ENCODE data around the gene CNTLN.
"Not testable (repeated sequence)": the region's sequence is repeated elsewhere in the genome, so short reads cannot be mapped to it uniquely, and the experiment has no call there.

The CNTLN gene

DNA sequence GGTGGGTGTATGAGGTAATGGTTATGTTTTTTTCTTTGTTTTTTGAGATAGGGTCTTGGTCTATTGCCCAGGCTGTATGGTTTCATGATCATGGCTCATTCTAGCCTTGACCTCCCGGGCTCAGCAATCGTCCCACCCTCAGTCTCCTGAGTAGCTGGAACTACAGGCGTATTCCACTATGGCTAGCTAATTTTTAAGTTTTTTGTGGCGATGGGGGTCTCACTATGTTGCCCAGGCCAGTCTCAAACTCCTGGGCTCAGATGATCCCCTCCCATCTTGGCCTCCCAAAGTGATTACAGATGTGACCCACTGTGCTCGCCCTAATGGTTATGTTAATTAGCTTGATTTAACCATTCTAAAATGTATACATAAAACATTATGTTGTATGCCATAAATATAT is 5.6 kb downstream of the CNTLN start:
- no peak overlapping the region for H2AFZ ChIP-seq (ENCODE audit: low read depth, low read length)
- H3K27me3 ChIP-seq (ENCODE audit: insufficient read depth, low read length) = no peaks in the 10 kb centered on the region
- peaks cover 5% of the 10 kb centered on the region for H3K36me3 ChIP-seq (ENCODE audit: insufficient read depth, low read length)
- no peak overlapping the region for H3K4me3 ChIP-seq (ENCODE audit: low read length)
- no peaks in the 10 kb centered on the region for H3K4me1 ChIP-seq (ENCODE audit: insufficient read depth, low read length)
- no peaks in the 10 kb centered on the region for H3K9me3 ChIP-seq (ENCODE audit: low read length)

DNA sequence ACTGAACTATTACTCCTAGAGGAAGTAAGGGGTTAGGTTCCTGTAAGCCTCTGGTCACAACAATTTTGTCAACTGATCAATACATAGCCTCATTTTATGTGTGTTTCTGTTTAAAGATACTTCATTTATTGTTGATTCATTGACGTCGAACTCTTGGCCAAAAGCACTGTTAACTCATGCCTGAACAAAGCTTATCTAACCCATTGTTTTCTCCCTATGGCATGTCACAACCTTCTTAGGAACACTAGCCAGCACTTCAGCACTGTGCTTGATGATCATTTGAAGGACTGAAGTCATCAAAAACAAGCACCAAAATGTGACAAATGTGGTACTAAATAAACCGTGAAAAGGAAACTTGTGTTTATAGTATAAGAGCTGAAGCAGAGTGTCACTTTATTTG is 13.5 kb downstream of the CNTLN start:
- no peak overlapping the region for H2AFZ ChIP-seq (ENCODE audit: low read depth, low read length)
- H3K36me3 ChIP-seq (ENCODE audit: insufficient read depth, low read length) = peaks cover 15% of the 10 kb centered on the region
- peaks cover 3% of the 10 kb centered on the region for H3K9me3 ChIP-seq (ENCODE audit: low read length)
- no peaks in the 10 kb centered on the region for H3K4me1 ChIP-seq (ENCODE audit: insufficient read depth, low read length)
- H3K4me3 ChIP-seq (ENCODE audit: low read length) = no peak overlapping the region
- H3K27me3 ChIP-seq (ENCODE audit: insufficient read depth, low read length) = no peaks in the 10 kb centered on the region

DNA sequence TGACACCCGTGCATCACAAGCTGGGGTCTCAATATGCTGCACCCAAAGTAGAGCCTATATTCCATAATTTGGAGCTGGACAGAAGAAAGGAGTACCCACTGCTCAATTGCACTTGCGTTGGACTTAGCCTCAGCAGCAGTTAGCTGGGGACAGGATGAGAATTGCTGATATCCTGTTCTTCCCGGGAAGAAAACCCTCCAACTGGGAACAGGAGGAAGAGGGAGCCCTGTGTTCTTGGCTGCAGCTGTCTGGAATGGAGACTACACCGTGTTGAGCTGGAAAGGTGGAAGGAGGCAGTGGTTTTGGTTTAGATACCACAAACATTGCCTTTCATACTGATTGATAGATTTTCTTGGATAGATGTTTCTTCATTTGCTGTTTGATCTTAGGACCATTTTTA is 24.6 kb downstream of the CNTLN start:
- Histone ChIP-seq H3K36me3 (ENCODE audit: insufficient read depth, low read length) (peaks cover 2% of the 10 kb centered on the region), H2AFZ (ENCODE audit: low read depth, low read length) (no peak overlapping the region), H3K4me3 (ENCODE audit: low read length) (no peak overlapping the region), H3K9me3 (ENCODE audit: low read length) (no peaks in the 10 kb centered on the region), H3K4me1 (ENCODE audit: insufficient read depth, low read length) (no peaks in the 10 kb centered on the region), H3K27me3 (ENCODE audit: insufficient read depth, low read length) (no peaks in the 10 kb centered on the region)

DNA sequence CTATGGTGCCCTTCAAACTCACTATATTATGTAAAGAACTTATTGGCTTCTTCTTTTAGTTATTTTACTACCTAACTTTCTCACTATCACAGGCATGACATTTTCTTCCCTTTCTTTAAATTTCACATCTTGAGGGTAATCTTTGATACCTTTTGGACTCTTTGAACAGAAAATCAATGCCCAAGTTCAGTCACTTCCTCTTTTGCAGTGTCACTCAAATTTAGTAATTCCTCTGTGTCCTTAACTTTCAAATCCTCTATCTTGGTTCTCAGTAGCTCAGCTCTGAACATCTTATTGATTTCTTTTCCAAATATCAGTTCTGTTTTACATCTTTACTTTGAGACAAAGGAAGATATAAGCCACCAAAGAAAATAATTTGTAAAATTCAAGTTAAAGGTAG is 25.5 kb downstream of the CNTLN start:
- H3K9me3 ChIP-seq (ENCODE audit: low read length) = no peaks in the 10 kb centered on the region
- no peak overlapping the region for H2AFZ ChIP-seq (ENCODE audit: low read depth, low read length)
- no peak overlapping the region for H3K4me3 ChIP-seq (ENCODE audit: low read length)
- no peaks in the 10 kb centered on the region for H3K36me3 ChIP-seq (ENCODE audit: insufficient read depth, low read length)
- H3K4me1 ChIP-seq (ENCODE audit: insufficient read depth, low read length) = no peaks in the 10 kb centered on the region
- no peaks in the 10 kb centered on the region for H3K27me3 ChIP-seq (ENCODE audit: insufficient read depth, low read length)

DNA sequence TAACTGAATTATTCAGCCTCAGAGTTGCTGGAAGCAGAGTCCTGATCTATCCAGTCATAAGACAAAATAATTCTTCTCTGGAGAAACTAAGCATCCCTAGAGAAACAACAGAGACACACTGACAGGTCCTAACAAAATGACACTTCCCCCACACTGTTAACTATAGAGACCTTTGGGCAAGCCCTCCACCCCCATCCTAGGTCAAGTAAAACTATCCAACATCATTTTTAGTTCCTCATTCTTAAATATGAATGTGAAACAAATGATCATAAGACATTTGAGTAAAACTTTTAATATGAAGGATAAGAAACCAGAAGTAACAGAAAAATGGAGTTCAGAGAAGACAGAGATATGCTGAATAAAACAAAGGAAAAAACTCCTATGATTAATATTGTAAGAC is 30.9 kb downstream of the CNTLN start:
- H3K9me3 ChIP-seq (ENCODE audit: low read length) = no peaks in the 10 kb centered on the region
- no peaks in the 10 kb centered on the region for H3K4me1 ChIP-seq (ENCODE audit: insufficient read depth, low read length)
- H3K27me3 ChIP-seq (ENCODE audit: insufficient read depth, low read length) = no peaks in the 10 kb centered on the region
- no peak overlapping the region for H3K4me3 ChIP-seq (ENCODE audit: low read length)
- H3K36me3 ChIP-seq (ENCODE audit: insufficient read depth, low read length) = no peaks in the 10 kb centered on the region
- no peak overlapping the region for H2AFZ ChIP-seq (ENCODE audit: low read depth, low read length)

DNA sequence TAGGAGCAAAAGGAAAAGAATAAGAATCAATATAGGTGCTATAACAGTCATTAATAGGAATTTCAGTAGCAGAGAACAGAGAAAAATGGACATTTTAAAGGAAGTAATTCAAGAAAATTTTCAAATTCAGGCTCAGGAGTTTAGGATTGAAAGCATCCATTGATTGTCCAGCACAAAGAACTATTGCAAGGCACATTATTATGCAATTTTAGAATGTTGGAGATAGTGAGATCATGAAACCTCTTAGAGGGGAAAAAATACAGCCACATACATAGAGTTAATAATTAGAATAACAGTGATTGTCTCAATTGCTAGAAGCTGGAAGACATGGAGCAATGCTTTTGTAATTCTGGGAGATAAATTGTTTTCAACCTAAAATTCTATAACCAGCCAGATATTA is 31.5 kb downstream of the CNTLN start:
- H3K27me3 ChIP-seq (ENCODE audit: insufficient read depth, low read length) = no peaks in the 10 kb centered on the region
- no peaks in the 10 kb centered on the region for H3K36me3 ChIP-seq (ENCODE audit: insufficient read depth, low read length)
- no peaks in the 10 kb centered on the region for H3K4me1 ChIP-seq (ENCODE audit: insufficient read depth, low read length)
- no peak overlapping the region for H3K4me3 ChIP-seq (ENCODE audit: low read length)
- H2AFZ ChIP-seq (ENCODE audit: low read depth, low read length) = no peak overlapping the region
- no peaks in the 10 kb centered on the region for H3K9me3 ChIP-seq (ENCODE audit: low read length)

DNA sequence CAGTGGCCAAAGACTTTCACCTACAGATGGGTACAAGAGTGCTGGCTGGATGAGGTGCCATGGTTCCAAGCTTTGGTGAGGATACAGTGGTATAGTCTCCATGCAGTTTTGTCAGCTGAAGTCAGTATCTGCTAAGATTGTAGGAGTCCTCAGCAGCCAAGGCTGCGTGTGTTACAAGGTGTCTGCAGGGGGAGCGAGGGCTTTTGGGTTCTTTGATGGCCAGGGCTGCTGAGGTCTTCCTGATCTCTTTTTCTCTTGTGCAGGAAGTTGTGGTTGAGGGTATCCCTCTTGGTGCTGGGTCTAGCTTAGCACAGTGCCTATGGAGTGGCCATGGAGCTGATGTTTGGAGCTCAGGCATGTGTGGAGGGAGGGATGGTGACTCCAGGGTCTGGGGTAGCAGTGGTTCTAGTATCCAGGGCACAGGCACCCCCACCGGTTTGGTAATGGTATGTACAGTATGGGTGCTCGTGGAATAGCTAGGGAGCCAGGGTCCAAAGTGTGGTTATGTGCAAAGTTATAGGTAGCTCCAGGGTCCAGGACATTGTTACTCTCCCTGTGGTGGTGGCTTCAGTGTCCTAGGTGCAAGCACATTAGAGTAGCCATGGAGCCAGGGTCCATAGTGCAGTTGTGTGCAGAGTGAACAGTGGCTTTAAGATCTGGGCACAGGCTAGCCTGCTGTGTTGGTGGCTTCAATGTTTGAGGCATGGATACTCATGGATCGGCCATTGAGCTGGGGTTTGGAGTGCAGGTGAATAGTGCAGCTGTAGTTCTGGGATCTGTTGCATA is 36.7 kb downstream of the CNTLN start:
- Histone ChIP-seq H3K4me3 (ENCODE audit: low read length) (no peak overlapping the region), H3K4me1 (ENCODE audit: insufficient read depth, low read length) (no peaks in the 10 kb centered on the region), H3K9me3 (ENCODE audit: low read length) (no peaks in the 10 kb centered on the region), H3K27me3 (ENCODE audit: insufficient read depth, low read length) (no peaks in the 10 kb centered on the region), H3K36me3 (ENCODE audit: insufficient read depth, low read length) (no peaks in the 10 kb centered on the region), H2AFZ (ENCODE audit: low read depth, low read length) (no peak overlapping the region)

DNA sequence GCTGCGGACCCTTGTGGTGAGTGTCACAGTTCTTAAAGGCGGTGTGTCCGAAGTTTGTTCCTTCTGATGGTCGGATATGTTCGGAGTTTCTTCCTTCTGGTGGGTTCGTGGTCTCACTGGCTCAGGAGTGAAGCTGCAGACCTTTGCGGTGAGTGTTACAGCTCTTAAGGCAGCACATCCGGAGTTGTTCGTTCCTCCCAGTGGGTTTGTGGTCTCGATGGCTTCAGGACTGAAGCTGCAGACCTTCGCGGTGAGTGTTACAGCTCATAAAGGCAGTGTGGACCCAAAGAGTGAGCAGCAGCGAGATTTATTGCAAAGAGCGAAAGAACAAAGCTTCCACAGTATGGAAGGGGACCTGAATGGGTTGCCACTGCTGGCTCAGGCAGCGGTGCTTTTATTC is 42.7 kb downstream of the CNTLN start:
- H3K4me3 ChIP-seq (ENCODE audit: low read length); H2AFZ ChIP-seq (ENCODE audit: low read depth, low read length); H3K9me3 ChIP-seq (ENCODE audit: low read length); H3K27me3 ChIP-seq (ENCODE audit: insufficient read depth, low read length); H3K4me1 ChIP-seq (ENCODE audit: insufficient read depth, low read length); H3K36me3 ChIP-seq (ENCODE audit: insufficient read depth, low read length): not testable (repeated sequence)

DNA sequence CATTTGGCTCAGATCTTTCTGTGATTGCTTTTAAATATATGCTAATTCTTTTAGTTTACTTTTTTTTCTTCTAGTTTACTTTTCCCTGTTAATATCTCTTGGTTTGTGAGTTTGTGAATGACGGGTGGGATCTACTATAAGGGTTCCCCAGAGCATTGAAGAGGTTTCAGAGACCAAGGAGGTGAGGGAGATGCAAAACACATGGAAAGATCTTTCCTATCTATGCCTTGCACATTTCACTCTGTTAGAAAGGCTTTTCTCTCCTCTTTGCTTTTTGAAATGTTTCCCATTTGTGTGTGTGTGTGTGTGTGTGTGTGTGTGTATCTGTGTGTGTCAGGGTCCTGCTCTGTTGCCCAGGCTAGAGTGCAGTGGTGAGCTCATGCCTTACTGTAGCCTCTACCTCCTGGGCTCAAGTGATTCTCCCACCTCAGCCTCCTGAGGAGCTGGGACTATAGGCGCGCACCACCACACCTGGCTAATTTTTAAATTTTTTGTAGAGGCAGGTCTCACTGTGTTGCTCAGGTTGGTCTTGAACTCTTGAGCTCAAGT is 50.7 kb downstream of the CNTLN start:
- H3K4me1 ChIP-seq (ENCODE audit: insufficient read depth, low read length) = peaks cover 4% of the 10 kb centered on the region
- H3K4me3 ChIP-seq (ENCODE audit: low read length) = no peak overlapping the region
- H3K36me3 ChIP-seq (ENCODE audit: insufficient read depth, low read length) = no peaks in the 10 kb centered on the region
- no peak overlapping the region for H2AFZ ChIP-seq (ENCODE audit: low read depth, low read length)
- no peaks in the 10 kb centered on the region for H3K27me3 ChIP-seq (ENCODE audit: insufficient read depth, low read length)
- no peaks in the 10 kb centered on the region for H3K9me3 ChIP-seq (ENCODE audit: low read length)

DNA sequence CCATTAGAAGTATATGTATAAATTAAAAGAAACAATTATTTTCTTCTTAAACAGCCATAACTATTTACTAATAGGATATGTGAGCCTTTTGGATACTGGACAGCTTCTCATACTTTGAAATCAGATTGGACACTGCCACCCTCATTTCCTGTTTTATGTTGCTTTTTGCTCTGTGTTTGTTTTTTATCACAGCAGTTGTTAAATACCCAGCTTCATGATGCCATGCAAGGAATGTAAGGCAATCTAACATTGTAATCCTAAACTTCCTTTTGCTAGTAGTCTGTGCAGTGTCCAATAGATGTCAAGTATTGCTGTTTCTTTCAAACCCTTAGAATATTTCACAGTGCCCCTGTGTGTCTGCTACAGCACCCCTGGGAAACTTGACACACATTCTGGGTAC is 56.2 kb downstream of the CNTLN start:
- H3K27me3 ChIP-seq (ENCODE audit: insufficient read depth, low read length) = no peaks in the 10 kb centered on the region
- H2AFZ ChIP-seq (ENCODE audit: low read depth, low read length) = no peak overlapping the region

DNA sequence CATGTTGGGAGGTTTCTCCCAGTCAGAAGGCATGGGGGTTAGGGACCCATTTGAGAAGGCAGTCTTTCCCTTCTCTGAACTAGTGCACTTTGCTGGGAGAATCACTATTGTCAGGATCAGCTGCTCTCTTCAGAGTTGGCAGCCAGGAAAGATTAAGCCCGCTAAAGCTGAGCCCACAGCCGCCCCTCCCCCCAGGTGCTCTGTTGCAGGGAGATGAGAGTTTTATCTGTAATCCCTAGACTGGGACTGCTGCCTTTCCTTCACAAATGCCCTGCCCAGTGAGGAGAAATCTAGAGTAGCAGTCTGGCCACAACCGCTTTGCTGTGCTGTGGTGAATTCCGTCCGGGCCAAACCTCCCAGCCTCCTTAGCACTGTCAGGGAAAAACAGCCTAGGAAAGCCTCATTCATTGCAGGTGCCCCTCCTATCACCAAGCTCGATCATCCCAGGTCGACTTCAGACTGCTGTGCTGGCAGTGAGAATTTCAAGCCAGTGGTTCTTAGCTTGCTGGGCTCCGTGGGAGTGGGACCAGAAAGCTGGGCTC is 69.8 kb downstream of the CNTLN start:
- Histone ChIP-seq H3K27me3 (ENCODE audit: insufficient read depth, low read length) (no peaks in the 10 kb centered on the region), H2AFZ (ENCODE audit: low read depth, low read length) (no peak overlapping the region), H3K36me3 (ENCODE audit: insufficient read depth, low read length) (no peaks in the 10 kb centered on the region), H3K4me3 (ENCODE audit: low read length) (no peak overlapping the region), H3K4me1 (ENCODE audit: insufficient read depth, low read length) (no peaks in the 10 kb centered on the region), H3K9me3 (ENCODE audit: low read length) (peaks cover 3% of the 10 kb centered on the region)

More for the DNA sequence above, 56.2 kb downstream of the CNTLN start:
- no peaks in the 10 kb centered on the region for H3K9me3 ChIP-seq (ENCODE audit: low read length)
- H3K36me3 ChIP-seq (ENCODE audit: insufficient read depth, low read length) = no peaks in the 10 kb centered on the region
- H3K4me3 ChIP-seq (ENCODE audit: low read length) = no peak overlapping the region
- peaks cover 4% of the 10 kb centered on the region for H3K4me1 ChIP-seq (ENCODE audit: insufficient read depth, low read length)

DNA sequence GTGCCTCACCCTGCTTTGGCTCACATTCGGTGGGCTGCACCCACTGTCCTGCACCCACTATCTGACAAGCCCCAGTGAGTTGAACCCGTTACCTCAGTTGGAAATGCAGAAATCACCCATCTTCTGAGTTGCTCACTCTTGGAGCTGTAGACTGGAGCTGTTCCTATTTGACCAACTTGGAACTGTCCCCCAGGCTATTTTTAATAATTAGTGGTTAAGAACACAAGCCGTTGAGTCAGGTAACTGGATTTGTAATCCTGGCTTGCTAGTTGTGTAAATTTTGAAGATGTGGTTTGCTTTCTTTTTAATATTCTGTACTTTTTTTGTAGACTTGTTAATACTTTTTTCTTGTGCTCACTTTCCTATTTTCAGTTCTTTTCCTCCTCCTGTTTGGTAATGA is 81.2 kb downstream of the CNTLN start:
- Histone ChIP-seq H3K36me3 (ENCODE audit: insufficient read depth, low read length) (no peaks in the 10 kb centered on the region), H3K27me3 (ENCODE audit: insufficient read depth, low read length) (no peaks in the 10 kb centered on the region), H2AFZ (ENCODE audit: low read depth, low read length) (no peak overlapping the region), H3K4me3 (ENCODE audit: low read length) (no peak overlapping the region), H3K9me3 (ENCODE audit: low read length) (no peaks in the 10 kb centered on the region), H3K4me1 (ENCODE audit: insufficient read depth, low read length) (no peaks in the 10 kb centered on the region)

DNA sequence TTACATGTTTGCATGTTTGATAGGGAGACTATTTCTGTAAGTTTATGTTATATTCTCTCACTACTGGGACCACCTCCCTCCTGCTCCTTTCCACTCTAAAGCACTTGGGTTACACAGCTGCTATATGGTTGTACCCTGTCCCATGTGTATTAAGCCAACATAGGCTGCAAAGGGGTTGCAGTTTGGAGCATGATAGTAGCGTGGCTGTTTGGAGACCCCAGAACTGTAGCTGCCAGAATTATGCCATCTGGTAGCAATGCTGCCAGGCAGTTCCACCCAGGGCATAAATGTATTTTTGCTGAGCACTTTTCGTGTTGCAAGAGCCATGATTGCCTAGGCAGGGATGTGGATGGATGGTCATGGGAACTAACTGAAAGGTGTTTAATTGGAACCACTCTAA is 81.8 kb downstream of the CNTLN start:
- H3K4me1 ChIP-seq (ENCODE audit: insufficient read depth, low read length) = no peaks in the 10 kb centered on the region
- H2AFZ ChIP-seq (ENCODE audit: low read depth, low read length) = no peak overlapping the region
- no peaks in the 10 kb centered on the region for H3K27me3 ChIP-seq (ENCODE audit: insufficient read depth, low read length)
- no peaks in the 10 kb centered on the region for H3K9me3 ChIP-seq (ENCODE audit: low read length)
- H3K36me3 ChIP-seq (ENCODE audit: insufficient read depth, low read length) = no peaks in the 10 kb centered on the region
- no peak overlapping the region for H3K4me3 ChIP-seq (ENCODE audit: low read length)

DNA sequence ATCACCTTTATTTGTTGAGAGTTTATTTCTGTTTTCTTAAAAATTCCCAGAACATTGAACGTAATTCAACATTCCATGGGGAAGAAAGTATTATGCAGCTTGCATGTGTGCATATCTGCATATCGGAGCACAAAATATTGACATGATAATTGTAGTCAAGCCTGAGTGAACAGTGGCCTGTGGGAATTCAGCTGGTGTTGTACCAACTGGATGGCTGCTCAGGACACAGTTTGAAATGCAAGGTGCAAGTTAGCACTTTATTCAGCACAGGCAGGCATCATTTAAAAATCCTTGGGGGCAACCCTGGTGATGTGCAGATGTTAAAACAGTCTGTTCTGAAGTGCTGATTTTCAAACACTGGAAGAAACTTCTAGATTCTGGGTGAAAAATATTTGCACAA is 82.4 kb downstream of the CNTLN start:
- Histone ChIP-seq H3K9me3 (ENCODE audit: low read length) (no peaks in the 10 kb centered on the region), H2AFZ (ENCODE audit: low read depth, low read length) (no peak overlapping the region), H3K27me3 (ENCODE audit: insufficient read depth, low read length) (no peaks in the 10 kb centered on the region), H3K36me3 (ENCODE audit: insufficient read depth, low read length) (no peaks in the 10 kb centered on the region), H3K4me3 (ENCODE audit: low read length) (no peak overlapping the region), H3K4me1 (ENCODE audit: insufficient read depth, low read length) (no peaks in the 10 kb centered on the region)
